IPS-NIHi7 (cell line): Measurements from ENCODE around the gene PHLDB2.

Source experiments
- DNase-seq: peaks from one replicate; pipeline ENCODE4 v3.0.0; 2012; ENCODE audit warnings: mixed read lengths; ENCODE audit errors: extremely low spot score

The PHLDB2 gene

GRCh38 chr3:112018712-112019111 is 159.6 kb downstream of the PHLDB2 start:
- DNase-seq, result no peak

GRCh38 chr3:112019716-112020115 is 160.7 kb downstream of the PHLDB2 start:
- DNase-seq, result no peak

- DNase-seq, result no peak
Measured at GRCh38 chr3:112020674-112021085, 161.6 kb downstream of the PHLDB2 start.
